ENCODE data around the gene COPB2. TPM values are rescaled to one million over a fixed set of nuclear protein-coding genes. Genes with fewer than 3 reads are reported as not detected.
"Not testable (repeated sequence)": the region's sequence is repeated elsewhere in the genome, so short reads cannot be mapped to it uniquely, and the experiment has no call there.

The COPB2 gene
- total and polyA plus RNA-seq, 4 donors: 44.5 to 130 (median 88.1) TPM

DNA sequence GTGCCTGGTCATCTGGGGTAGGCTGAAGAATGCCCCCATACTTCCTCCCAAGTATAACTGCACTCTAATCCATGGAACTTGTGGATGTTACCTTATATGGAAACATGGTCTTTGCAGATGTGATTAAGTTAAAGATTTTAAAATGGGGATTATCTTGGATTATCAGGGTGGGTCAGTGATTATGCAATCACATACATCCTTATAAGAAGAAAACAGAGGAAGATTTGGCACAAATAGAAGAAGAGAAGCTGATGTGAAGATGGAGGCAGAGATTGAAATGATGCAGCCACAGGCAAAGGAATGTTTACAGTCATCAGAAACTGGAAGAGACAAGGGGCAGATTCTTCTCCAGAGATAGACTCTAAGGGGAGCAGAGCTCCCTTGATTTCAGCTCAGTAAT, 47.4 kb downstream of the COPB2 start:
- peaks cover 3% of the 10 kb centered on the region for H3K9me3 ChIP-seq (ENCODE audit: control insufficient read depth, low read length)
- H3K27me3 ChIP-seq (ENCODE audit: control insufficient read depth in 1 of 2, insufficient read depth in 2 of 2, low read length in 1 of 2): no peaks in the 10 kb centered on the region
- DNase-seq (no peak), ATAC-seq (ENCODE audit: low FRiP score) (no peak)
- no peak overlapping the region for H3K4me3 ChIP-seq (ENCODE audit: low read length in 2 of 2)
- no peak overlapping the region for H3K27ac ChIP-seq (ENCODE audit: low read depth in 1 of 2, low read length in 2 of 2)
- peaks cover 0 to 3% of the 10 kb centered on the region in 2 donors for H3K4me1 ChIP-seq (ENCODE audit: control insufficient read depth in 1 of 2, insufficient read depth in 2 of 2, low read length in 2 of 2)
- intact Hi-C loops (cut with DNase I): loop anchor here in 1 of 2 donors (5.0 kb wide), 1 partner anchor 405 kb away; no protein-coding TSS in a partner anchor
- H3K36me3 ChIP-seq (ENCODE audit: control insufficient read depth in 1 of 2, insufficient read depth in 2 of 2, low read length in 1 of 2): peaks cover 0 to 2% of the 10 kb centered on the region in 2 donors

DNA sequence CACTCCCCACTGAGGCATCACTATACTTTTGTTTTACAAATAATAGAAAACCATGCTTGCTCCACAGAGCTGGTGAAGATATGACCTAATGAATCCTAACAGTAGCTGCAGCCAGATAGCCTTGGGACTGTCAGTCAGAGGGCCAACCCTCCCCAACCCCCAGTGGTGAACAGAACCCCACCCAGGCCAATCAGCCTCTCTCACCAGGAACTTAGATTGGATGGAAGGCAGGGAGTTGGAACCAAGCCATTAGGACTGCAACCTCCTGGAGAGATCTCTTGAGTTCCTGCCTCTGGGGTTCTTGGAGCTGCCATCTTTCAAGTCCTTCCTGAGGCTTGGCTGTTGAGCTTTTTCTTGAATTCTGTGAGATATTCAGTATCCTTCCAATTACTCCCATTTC, 48.7 kb downstream of the COPB2 start:
- Histone ChIP-seq H3K27ac (ENCODE audit: low read depth in 1 of 2, low read length in 2 of 2) (no peak overlapping the region), H3K9me3 (ENCODE audit: control insufficient read depth, low read length) (peaks cover 3% of the 10 kb centered on the region), H3K36me3 (ENCODE audit: control insufficient read depth in 1 of 2, insufficient read depth in 2 of 2, low read length in 1 of 2) (no peaks in the 10 kb centered on the region), H3K27me3 (ENCODE audit: control insufficient read depth in 1 of 2, insufficient read depth in 2 of 2, low read length in 1 of 2) (no peaks in the 10 kb centered on the region), H3K4me1 (ENCODE audit: control insufficient read depth in 1 of 2, insufficient read depth in 2 of 2, low read length in 2 of 2) (peaks cover 0 to 3% of the 10 kb centered on the region in 2 donors), H3K4me3 (ENCODE audit: low read length in 2 of 2) (no peak overlapping the region)
- DNase-seq (no peak), ATAC-seq (ENCODE audit: low FRiP score) (no peak)
- intact Hi-C loops (cut with DNase I): loop anchor here in 1 of 2 donors (5.0 kb wide), 1 partner anchor 403 kb away; no protein-coding TSS in a partner anchor

DNA sequence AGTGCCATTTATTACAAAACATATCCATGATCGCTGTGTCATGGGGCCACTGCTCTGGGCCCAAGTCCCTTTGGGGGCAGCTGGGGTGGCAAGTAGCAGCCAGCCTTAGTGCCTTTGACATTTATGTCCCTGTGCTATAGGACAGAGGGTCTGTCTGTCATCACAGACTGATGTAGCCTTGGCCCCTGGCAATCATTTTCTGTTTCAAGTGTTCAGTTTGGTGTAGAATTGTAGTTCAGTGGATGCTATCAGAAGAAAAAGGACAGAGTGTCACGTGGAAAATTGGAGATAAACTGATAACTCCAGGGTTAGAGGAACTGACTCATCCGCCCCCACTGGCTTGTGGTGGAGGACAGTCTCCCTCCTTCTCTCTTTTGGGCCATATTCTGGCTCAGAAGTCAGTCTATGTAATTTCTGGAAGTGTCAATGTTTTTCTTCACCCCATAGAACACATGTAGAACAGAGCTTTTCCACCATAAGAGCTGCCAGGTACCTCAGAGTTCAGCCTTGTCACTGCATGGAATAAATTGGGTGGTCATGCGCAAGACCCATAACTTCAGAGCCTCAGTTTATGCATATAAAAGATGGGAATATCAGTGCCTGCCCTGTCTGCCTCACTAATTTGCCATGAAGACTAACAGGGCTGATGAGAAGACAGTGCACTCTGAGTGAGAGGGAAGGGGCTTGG, 50.1 kb downstream of the COPB2 start:
- no peaks in the 10 kb centered on the region for H3K36me3 ChIP-seq (ENCODE audit: control insufficient read depth in 1 of 2, insufficient read depth in 2 of 2, low read length in 1 of 2)
- no peaks in the 10 kb centered on the region for H3K27me3 ChIP-seq (ENCODE audit: control insufficient read depth in 1 of 2, insufficient read depth in 2 of 2, low read length in 1 of 2)
- H3K4me3 ChIP-seq (ENCODE audit: low read length in 2 of 2): no peak overlapping the region
- H3K4me1 ChIP-seq (ENCODE audit: control insufficient read depth in 1 of 2, insufficient read depth in 2 of 2, low read length in 2 of 2): peaks cover 0 to under 1% of the 10 kb centered on the region in 2 donors
- WGBS, 2 donors: 59 to 60% methylated on average over 4 of the region's 4 CpGs
- DNase-seq (no peak), ATAC-seq (ENCODE audit: low FRiP score) (no peak)
- peaks cover 3% of the 10 kb centered on the region for H3K9me3 ChIP-seq (ENCODE audit: control insufficient read depth, low read length)
- intact Hi-C loops (cut with DNase I): no loop called here
- no peak overlapping the region for H3K27ac ChIP-seq (ENCODE audit: low read depth in 1 of 2, low read length in 2 of 2)

DNA sequence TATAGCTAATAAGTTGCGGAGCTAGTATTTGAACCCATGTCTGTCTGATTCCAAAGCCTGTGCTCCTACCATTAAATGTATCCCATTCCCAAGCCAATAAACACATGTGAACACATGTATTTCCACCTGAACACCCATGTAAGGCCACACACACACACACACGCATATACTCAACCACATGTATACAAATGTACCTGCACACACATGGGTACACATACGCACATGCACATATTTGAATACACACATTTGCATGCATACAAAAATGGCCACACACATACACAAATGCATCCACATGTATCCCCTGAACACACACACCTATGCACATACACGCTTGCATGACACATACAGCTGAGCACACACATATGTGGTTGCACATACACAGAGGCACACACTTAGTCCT, 51.0 kb downstream of the COPB2 start:
- WGBS, 2 donors: 87 to 91% methylated on average over 4 of the region's 4 CpGs
- no peaks in the 10 kb centered on the region for H3K27me3 ChIP-seq (ENCODE audit: control insufficient read depth in 1 of 2, insufficient read depth in 2 of 2, low read length in 1 of 2)
- peaks cover 3% of the 10 kb centered on the region for H3K9me3 ChIP-seq (ENCODE audit: control insufficient read depth, low read length)
- no peak overlapping the region for H3K27ac ChIP-seq (ENCODE audit: low read depth in 1 of 2, low read length in 2 of 2)
- H3K4me1 ChIP-seq (ENCODE audit: control insufficient read depth in 1 of 2, insufficient read depth in 2 of 2, low read length in 2 of 2): no peaks in the 10 kb centered on the region
- intact Hi-C loops (cut with DNase I): no loop called here
- DNase-seq (no peak), ATAC-seq (ENCODE audit: low FRiP score) (no peak)
- H3K4me3 ChIP-seq (ENCODE audit: low read length in 2 of 2): no peak overlapping the region
- H3K36me3 ChIP-seq (ENCODE audit: control insufficient read depth in 1 of 2, insufficient read depth in 2 of 2, low read length in 1 of 2): no peaks in the 10 kb centered on the region

DNA sequence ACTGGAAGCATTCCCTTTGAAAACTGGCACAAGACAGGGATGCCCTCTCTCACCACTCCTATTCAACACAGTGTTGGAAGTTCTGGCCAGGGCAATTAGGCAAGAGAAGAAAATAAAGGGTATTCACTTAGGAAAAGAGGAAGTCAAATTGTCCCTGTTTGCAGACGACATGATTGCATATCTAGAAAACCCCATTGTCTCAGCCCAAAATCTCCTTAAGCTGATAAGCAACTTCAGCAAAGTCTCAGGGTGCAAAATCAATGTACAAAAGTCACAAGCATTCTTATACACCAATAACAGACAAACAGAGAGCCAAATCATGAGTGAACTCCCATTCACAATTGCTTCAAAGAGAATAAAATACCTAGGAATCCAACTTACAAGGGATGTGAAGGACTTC, 54.8 kb downstream of the COPB2 start:
- DNase-seq; H3K4me3 ChIP-seq (ENCODE audit: low read length in 2 of 2); H3K4me1 ChIP-seq (ENCODE audit: control insufficient read depth in 1 of 2, insufficient read depth in 2 of 2, low read length in 2 of 2); H3K27me3 ChIP-seq (ENCODE audit: control insufficient read depth in 1 of 2, insufficient read depth in 2 of 2, low read length in 1 of 2); H3K36me3 ChIP-seq (ENCODE audit: control insufficient read depth in 1 of 2, insufficient read depth in 2 of 2, low read length in 1 of 2); ATAC-seq (ENCODE audit: low FRiP score); intact Hi-C loops (cut with DNase I); H3K9me3 ChIP-seq (ENCODE audit: control insufficient read depth, low read length); H3K27ac ChIP-seq (ENCODE audit: low read depth in 1 of 2, low read length in 2 of 2): not testable (repeated sequence)
- 59 to 75% methylated on average over 1 of the region's 1 CpG for WGBS, 2 donors

DNA sequence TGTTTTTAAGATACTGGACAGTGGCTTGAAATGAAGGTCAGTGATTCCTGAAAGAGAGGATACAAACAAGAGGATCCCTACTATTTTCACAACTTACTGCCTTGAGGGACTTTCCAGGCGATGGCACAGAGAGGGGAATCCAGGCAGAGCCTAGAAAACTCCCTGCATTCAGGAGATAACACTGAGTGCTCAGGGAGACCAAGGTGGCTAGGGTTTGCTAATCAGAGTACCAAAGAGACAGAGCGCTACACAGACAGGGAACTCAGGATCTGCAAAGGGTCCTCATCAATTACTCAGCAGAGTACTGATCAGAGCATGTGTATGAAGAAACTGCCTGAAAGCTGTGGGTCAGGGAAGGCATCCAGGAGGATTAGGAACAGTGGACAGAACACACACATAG, 57.4 kb downstream of the COPB2 start:
- no peak overlapping the region for H3K27ac ChIP-seq (ENCODE audit: low read depth in 1 of 2, low read length in 2 of 2)
- no peaks in the 10 kb centered on the region for H3K27me3 ChIP-seq (ENCODE audit: control insufficient read depth in 1 of 2, insufficient read depth in 2 of 2, low read length in 1 of 2)
- no peaks in the 10 kb centered on the region for H3K9me3 ChIP-seq (ENCODE audit: control insufficient read depth, low read length)
- H3K4me1 ChIP-seq (ENCODE audit: control insufficient read depth in 1 of 2, insufficient read depth in 2 of 2, low read length in 2 of 2): no peaks in the 10 kb centered on the region
- DNase-seq: no peak
- WGBS, 2 donors: 56 to 73% methylated on average over 2 of the region's 2 CpGs
- no peak for ATAC-seq (ENCODE audit: low FRiP score)
- H3K36me3 ChIP-seq (ENCODE audit: control insufficient read depth in 1 of 2, insufficient read depth in 2 of 2, low read length in 1 of 2): no peaks in the 10 kb centered on the region
- H3K4me3 ChIP-seq (ENCODE audit: low read length in 2 of 2): no peak overlapping the region
- intact Hi-C loops (cut with DNase I): no loop called here

GRCh38 chr3:139329364-139329850, 60.0 kb downstream of the COPB2 start:
- no peak overlapping the region for H3K4me3 ChIP-seq (ENCODE audit: low read length in 2 of 2)
- H3K27ac ChIP-seq (ENCODE audit: low read depth in 1 of 2, low read length in 2 of 2): no peak overlapping the region
- ATAC-seq (ENCODE audit: low FRiP score) (peak; percentile 91), DNase-seq (peak; percentile 90 to 96)
- intact Hi-C loops (cut with DNase I): loop anchor here (2.0 kb wide), 3 partner anchors 217 to 395 kb away; no protein-coding TSS in a partner anchor
- no peaks in the 10 kb centered on the region for H3K36me3 ChIP-seq (ENCODE audit: control insufficient read depth in 1 of 2, insufficient read depth in 2 of 2, low read length in 1 of 2)
- H3K27me3 ChIP-seq (ENCODE audit: control insufficient read depth in 1 of 2, insufficient read depth in 2 of 2, low read length in 1 of 2): no peaks in the 10 kb centered on the region
- no peaks in the 10 kb centered on the region for H3K4me1 ChIP-seq (ENCODE audit: control insufficient read depth in 1 of 2, insufficient read depth in 2 of 2, low read length in 2 of 2)
- 10 to 11% methylated on average over 25 of the region's 25 CpGs for WGBS, 2 donors
- H3K9me3 ChIP-seq (ENCODE audit: control insufficient read depth, low read length): no peaks in the 10 kb centered on the region

DNA sequence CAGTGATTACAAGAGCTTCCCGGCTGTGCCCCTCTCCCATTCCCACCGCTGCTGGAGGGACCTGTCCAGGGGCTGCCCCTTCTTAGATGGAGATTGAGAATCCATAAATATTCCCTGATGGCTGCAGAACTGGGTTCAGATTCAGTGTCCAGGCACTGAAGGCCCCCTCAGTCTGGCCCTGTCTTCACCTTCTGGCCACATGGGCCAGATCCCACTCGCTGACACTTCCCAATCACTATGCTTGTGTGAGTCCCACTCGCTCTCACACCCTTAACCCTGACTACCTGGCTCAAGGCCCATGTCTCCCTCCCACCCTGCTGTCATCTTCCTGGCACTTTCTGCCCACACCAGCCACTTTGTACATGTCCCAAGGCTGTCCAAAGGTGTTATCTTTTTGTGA, 61.1 kb downstream of the COPB2 start:
- 93 to 96% methylated on average over 4 of the region's 4 CpGs for WGBS, 2 donors
- Histone ChIP-seq H3K9me3 (ENCODE audit: control insufficient read depth, low read length) (no peaks in the 10 kb centered on the region), H3K4me3 (ENCODE audit: low read length in 2 of 2) (no peak overlapping the region), H3K27me3 (ENCODE audit: control insufficient read depth in 1 of 2, insufficient read depth in 2 of 2, low read length in 1 of 2) (no peaks in the 10 kb centered on the region), H3K36me3 (ENCODE audit: control insufficient read depth in 1 of 2, insufficient read depth in 2 of 2, low read length in 1 of 2) (no peaks in the 10 kb centered on the region), H3K27ac (ENCODE audit: low read depth in 1 of 2, low read length in 2 of 2) (no peak overlapping the region), H3K4me1 (ENCODE audit: control insufficient read depth in 1 of 2, insufficient read depth in 2 of 2, low read length in 2 of 2) (no peaks in the 10 kb centered on the region)
- no peak for ATAC-seq (ENCODE audit: low FRiP score)
- intact Hi-C loops (cut with DNase I): loop anchor here (2.0 kb wide), 3 partner anchors 216 to 394 kb away; no protein-coding TSS in a partner anchor
- DNase-seq: no peak

DNA sequence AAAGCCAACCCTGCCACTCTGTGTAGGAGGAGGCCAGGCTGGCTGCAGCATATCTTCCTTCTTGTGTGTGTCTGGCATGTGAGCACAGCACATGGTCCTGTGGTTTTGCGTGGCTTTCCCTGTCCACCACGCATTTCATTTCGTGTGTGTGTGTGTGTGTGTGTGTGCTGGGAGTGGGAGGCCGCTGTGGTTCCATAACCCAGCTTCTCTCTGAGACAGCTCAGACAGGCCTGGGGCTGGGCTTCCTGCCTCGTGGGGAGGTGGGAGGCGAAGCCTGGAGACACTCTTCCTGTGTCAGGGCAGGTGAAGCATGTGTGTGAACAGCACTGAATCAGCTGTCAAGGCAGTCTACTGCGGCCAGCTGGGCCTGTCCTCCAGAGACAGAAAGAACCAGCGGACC, 61.6 kb downstream of the COPB2 start:
- ATAC-seq (ENCODE audit: low FRiP score): no peak
- Histone ChIP-seq H3K27me3 (ENCODE audit: control insufficient read depth in 1 of 2, insufficient read depth in 2 of 2, low read length in 1 of 2) (no peaks in the 10 kb centered on the region), H3K4me3 (ENCODE audit: low read length in 2 of 2) (no peak overlapping the region), H3K27ac (ENCODE audit: low read depth in 1 of 2, low read length in 2 of 2) (no peak overlapping the region), H3K9me3 (ENCODE audit: control insufficient read depth, low read length) (no peaks in the 10 kb centered on the region), H3K4me1 (ENCODE audit: control insufficient read depth in 1 of 2, insufficient read depth in 2 of 2, low read length in 2 of 2) (no peaks in the 10 kb centered on the region), H3K36me3 (ENCODE audit: control insufficient read depth in 1 of 2, insufficient read depth in 2 of 2, low read length in 1 of 2) (no peaks in the 10 kb centered on the region)
- 85 to 86% methylated on average over 8 of the region's 8 CpGs for WGBS, 2 donors
- intact Hi-C loops (cut with DNase I): loop anchor here (2.0 kb wide), 3 partner anchors 215 to 393 kb away; no protein-coding TSS in a partner anchor
- DNase-seq: no peak
